Measurements from ENCODE around the gene PDIA2.

PDIA2 gene

GRCh38 chr16:280552-280951 lies 2.4 kb upstream of the PDIA2 start, which contains the start of gene ARHGDIG:
Gene ARHGDIG, plus strand, starts transcription at chr16:280591. Its CDS starts 90 bp downstream, at chr16:280681.
- DNase-seq (ENCODE audit: low read depth) = no peak

DNA sequence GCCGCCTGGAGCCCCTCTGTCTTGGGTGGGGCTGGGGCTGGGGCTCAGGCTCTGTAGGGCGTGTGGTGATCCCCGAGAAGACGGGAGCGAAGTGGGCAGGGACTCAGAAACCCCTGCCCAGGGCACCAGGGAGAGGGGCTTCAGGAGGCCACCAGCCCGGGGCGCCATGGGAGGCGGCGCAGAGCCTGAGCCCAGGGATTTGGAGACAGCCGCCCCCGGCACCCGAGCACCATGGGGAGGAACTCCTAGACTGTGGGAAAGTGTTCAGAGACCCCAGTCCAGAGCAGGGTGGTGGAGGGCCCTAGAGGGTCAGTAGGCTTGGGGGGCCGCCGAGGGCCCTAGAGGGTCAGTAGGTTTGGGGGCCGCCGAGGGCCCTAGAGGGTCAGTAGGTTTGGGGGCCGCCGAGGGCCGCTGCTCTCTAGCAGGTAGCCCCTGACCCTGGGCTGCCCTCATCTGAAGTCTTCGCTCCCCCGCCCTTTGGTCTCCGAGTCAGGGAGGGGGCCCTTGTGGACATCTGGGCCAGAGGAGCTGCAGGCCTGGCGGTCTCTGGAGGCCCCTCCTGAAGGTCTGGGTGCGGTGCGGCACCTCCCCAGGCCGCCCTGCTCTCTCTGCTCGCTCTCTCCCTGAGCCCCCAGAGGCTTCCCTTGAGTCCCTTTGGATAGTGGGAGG lies 1.8 kb upstream of the PDIA2 start:
- no peak for DNase-seq (ENCODE audit: low read depth)

GRCh38 chr16:281660-282255 lies 1.2 kb upstream of the PDIA2 start:
- DNase-seq (ENCODE audit: low read depth) = no peak

DNA sequence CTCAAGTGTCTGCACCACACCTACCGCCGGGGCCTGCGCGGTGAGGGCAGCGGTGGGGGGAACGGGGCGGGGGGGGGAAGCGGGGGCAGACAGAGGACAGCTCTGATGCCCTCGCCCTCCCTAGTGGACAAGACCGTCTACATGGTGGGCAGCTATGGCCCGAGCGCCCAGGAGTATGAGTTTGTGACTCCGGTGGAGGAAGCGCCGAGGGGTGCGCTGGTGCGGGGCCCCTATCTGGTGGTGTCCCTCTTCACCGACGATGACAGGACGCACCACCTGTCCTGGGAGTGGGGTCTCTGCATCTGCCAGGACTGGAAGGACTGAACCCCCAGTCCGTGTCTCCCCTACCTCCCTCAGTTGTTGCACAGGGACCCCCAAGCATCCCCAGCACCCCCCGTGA lies 473 bp upstream of the PDIA2 start:
- DNase-seq (ENCODE audit: low read depth) = no peak

GRCh38 chr16:284204-285120 lies 1.5 kb downstream of the PDIA2 start:
- no peak for DNase-seq (ENCODE audit: low read depth)

- no peak for DNase-seq (ENCODE audit: low read depth)
Measured at GRCh38 chr16:285146-286055, 2.4 kb downstream of the PDIA2 start.

DNA sequence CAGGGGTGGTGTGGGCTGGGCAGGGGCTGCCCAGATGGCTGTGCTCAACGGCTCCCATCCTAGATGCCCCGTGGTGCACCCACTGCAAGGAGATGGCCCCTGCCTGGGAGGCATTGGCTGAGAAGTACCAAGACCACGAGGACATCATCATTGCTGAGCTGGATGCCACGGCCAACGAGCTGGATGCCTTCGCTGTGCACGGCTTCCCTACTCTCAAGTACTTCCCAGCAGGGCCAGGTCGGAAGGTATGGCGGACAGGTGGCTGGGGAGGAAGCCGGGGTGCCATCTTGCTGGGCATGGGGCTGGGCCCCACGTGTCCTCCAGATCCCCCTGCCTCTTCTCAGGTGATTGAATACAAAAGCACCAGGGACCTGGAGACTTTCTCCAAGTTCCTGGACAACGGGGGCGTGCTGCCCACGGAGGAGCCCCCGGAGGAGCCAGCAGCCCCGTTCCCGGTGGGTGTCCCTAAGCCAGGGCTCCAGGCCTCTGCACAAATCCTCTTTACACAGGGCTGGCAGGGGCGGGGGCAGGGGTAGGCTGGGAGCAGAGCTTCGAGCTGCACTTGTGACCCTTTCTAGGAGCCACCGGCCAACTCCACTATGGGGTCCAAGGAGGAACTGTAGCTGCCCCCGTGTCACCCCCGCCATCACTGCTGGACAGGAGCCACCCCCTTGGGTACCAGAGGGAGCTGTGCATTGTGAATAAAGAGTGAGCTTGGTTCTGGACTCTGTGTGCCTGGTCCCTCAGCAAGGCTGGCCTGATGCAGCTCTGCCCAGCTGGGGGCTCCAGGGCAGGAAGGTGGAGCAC lies 3.7 kb downstream of the PDIA2 start:
- DNase-seq (ENCODE audit: low read depth) = no peak

DNA sequence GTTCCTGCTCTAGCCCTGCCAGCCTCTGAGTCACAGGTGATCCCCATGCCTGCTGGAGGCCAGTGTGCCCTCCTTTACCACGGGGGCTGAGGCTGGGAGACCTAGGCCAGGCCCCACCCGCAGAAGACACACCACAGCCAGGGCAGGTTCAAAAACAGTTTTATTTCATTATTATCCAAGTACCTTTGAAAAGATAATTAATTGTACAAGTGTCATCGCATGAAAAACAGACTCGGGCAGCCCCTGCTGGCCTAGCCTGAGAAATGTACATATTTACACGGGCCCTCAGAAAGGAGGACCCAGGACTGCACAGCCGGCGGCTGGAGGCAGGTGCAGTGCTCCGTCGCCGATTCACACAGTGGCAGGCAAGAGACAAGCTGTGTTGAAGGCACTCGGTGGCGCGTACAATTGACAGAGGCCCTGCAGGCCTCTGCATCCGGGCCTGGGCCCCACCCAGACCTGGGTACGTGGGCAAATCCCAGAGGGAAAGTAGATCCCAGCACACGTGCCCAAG lies 4.4 kb downstream of the PDIA2 start:
- no peak for DNase-seq (ENCODE audit: low read depth)

- no peak for DNase-seq (ENCODE audit: low read depth)
Measured at GRCh38 chr16:287981-288920, 5.3 kb downstream of the PDIA2 start.

- DNase-seq (ENCODE audit: low read depth) = no peak
Measured at GRCh38 chr16:289395-289997, 6.5 kb downstream of the PDIA2 start.

GRCh38 chr16:290015-290680 lies 7.2 kb downstream of the PDIA2 start:
- DNase-seq (ENCODE audit: low read depth) = no peak

- no peak for DNase-seq (ENCODE audit: low read depth)
Measured at GRCh38 chr16:290681-291405, 7.9 kb downstream of the PDIA2 start.

DNA sequence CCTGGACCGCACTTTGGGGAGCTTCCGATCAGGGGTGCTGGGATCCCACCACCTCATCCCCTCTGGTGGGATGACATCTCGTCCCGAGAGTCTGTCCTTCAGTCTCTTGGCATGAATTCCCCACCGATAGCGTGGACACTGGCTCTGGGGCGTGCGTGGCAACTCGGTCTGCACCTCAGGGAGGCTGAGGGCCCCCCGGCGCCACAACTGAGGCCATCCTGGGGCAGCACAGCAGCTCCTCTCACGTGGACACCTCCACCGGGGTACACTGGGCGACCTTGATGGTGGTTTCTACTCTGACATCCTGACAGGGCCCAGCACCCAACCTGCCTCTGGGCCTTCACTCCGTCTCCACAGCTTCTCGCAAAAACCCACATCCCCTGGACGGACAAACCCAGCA lies 8.6 kb downstream of the PDIA2 start:
- DNase-seq (ENCODE audit: low read depth) = no peak

DNA sequence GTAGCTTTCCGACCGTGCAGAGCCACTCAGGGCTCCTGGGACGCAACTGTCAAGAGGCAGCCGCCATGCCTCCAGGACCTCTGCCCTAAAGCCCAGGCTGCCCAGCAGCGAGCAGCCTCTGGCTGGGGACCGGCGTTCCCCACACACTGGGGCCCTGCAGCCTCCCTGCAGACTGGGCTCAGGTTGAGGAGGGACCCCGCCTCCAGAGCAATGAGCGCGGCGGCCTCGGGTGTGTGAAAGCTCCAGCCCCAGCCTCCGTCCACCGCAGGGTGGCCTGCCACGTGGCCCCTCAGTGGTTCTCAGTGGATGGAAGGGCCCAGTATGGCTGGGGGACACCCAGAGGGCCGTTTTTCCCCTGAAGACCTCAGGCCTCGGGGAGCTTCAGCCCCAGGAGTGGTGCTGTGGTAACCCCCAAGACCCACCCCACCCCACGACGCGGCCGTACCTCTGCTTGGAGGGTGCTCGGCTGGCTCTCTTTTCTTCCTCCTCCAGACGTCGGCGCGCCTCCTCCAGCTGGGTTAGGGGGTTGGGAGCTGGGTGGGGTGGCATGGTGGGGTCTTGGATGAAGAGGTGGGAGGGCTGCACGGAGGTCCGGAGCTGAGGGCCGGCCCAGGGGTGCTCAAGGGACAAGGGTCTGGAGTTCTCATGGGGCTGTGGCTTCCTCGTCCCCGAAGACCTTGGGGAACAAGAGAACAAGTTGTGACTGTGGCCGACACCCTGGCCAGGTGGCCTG lies 10.2 kb downstream of the PDIA2 start:
- DNase-seq (ENCODE audit: low read depth) = no peak

DNA sequence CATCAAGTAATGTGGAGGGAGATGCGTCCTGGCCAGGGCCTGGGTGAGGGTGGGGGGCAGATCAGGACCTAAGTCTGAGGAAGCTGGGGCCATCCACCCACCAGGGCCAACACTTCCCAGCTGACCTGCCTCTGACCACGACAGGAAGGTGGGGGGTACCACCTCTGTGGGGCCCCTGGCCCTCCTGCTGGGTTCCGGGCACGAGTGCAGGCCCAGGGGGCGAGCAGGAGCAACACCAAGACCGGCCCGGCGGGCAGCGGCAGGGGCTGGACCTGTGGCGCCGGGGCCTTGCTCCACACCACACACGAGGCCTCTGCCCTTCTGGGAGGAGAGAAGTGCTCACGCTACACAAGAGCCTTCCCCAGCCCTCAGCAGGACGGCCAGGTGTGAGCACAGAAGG lies 13.3 kb downstream of the PDIA2 start:
- DNase-seq (ENCODE audit: low read depth) = no peak

GRCh38 chr16:296806-297510 lies 14.0 kb downstream of the PDIA2 start:
- DNase-seq (ENCODE audit: low read depth) = no peak

GRCh38 chr16:297832-298231 lies 14.9 kb downstream of the PDIA2 start:
- DNase-seq (ENCODE audit: low read depth) = no peak
